T-helper 22 cell (primary cell): ENCODE results near the gene SUPT16H.
"Not testable (repeated sequence)": the region's sequence is repeated elsewhere in the genome, so short reads cannot be mapped to it uniquely, and the experiment has no call there.

ENCODE experiments used
- DNase-seq: peaks from one replicate; pipeline ENCODE4 v3.0.0-alpha.2; 2020; ENCODE audit warnings: low read depth

The SUPT16H gene

DNA sequence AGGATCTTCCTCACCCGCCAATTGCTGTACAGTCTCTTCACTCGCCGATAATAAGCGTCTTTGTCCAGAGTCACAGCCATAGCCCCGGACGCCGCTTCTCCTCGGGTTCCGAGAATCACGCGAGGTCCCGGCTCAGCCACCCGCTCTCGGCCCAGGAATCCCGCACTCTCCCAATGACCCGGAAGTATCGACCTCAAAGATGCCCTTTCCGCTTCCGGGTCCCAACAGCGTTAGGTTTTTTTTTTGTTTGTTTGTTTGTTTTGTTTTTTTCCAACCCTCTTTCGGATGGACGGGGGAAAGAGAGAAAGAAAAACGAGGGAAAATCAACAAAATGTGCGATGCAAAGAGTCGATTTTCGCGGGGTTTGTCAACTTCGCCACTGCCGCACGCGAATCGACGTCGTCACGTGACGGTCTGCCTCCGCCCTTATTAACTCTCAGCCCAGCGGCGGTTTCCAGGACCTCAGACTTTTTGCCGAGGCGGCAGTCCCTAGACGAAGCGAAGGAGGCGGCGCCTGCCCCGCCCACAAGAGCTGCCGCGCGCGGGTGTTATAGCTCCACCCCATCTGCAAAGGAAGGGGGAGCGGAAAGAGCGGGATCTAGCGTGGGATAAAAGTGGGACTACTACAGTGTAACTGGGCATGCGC, at the start of gene SUPT16H:
SUPT16H (minus strand) TSS at position 172 of the 646 bp plus-strand sequence; CDS start at position 80, 92 bp downstream.
- peak; percentile 91 for DNase-seq

DNA sequence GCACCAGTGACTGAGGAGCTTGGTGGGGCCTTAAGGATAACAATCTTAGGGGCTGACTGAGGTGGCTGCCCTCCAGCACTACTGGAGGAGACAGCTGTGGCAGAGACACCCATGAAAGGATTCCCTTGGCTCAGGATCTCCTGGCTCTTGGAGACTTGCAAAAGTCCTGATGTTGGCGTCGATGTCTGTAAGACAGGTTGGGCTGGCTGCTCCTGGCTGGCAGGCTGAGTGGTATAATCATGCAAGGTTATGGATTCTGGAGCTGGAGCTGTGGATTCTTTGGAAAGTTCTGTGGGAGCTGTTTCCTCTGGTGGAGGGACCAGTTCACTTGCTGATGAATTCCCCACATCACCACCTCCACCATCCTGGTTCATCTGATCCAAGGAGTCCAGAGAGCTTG, 47.3 kb upstream of the SUPT16H start:
- no peak for DNase-seq

GRCh38 chr14:21428930-21429329, 45.1 kb upstream of the SUPT16H start:
- no peak for DNase-seq

DNA sequence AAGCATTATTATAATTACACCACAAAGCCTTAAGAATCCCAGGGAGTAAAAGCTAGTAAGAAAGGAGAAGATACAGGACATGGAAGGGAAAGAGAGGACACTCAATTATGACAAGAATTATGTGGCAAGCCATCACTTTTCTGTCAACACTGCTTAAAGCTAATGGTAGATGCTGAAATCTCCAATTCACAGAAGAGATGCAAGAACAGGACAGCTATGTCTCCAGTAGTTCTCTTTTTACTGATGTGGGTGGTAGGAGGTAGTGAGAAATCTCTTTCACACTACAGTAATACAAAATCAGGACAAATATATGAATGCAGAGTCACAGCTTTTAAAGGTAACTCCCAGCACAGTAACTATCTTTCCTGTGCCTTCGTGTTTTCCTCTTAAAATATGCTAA, 42.9 kb upstream of the SUPT16H start:
- DNase-seq, result no peak

- DNase-seq, result no peak
Measured at GRCh38 chr14:21419528-21419927, 35.7 kb upstream of the SUPT16H start.

DNA sequence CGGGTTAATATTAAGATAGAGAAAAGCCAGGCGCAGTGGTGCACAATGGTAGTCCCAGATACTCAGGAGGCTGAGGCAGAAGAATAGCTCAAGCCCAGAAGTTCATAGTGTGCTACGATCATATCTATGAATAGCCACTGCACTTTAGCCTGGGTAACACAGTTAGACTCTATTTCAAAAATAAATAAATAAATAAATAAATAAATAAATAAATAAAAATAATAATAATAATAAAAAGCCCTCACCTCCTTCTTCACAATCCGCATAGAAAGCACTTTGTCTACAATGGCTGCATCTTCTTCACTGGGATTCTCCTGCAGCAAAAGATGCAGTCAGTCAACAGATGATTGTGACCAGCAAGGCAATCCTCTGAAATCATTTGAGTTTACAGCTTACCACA, 31.5 kb upstream of the SUPT16H start:
- no peak for DNase-seq

DNA sequence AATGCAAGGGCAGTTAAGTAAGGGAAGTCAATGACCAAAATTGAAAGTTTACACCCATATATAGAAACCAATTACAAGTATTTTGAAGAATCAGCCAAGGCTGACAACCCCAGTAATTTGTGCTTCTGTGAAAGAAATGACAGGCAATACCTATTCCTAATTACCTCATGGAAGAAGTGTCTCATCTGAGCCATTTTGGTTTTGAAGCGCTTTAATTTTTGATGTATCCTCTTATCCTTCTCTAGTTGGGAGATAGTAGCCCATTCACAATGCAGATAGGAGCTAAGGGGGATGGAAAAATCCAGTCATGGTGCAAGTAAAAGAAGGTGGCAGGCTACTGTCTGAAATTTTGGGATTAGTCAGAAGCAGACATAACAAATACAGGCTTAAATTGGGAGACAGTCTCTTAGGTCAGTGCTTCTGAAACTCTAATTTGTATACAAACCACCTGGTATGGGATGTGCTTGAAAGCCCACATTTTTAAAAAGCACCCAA, 30.4 kb upstream of the SUPT16H start:
- DNase-seq, result no peak

- DNase-seq, result no peak
Measured at GRCh38 chr14:21408147-21408546, 24.3 kb upstream of the SUPT16H start.

DNA sequence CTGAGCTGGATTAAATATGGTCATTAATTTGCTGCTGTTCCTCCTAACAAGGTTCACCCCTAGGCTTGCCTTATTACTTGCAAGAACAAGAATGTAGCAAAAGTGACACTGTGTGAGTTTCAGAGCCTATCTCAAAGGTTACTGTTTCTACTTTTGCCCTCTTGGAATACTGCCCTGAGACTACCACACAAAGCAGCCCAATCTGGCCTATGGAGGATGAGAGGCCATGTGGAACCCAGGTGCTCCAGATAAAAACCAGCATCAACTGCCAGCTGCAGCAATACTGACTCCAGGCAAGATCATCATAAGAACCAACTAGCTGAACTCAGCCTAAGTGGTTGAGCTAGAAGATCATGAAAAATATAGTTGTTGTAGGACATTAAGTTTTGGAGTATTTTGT, 22.4 kb upstream of the SUPT16H start:
- DNase-seq, result no peak

- no peak for DNase-seq
Measured at GRCh38 chr14:21405097-21405496, 21.3 kb upstream of the SUPT16H start.

- DNase-seq, result no peak
Measured at GRCh38 chr14:21399311-21399870, 15.6 kb upstream of the SUPT16H start.

- DNase-seq, result no peak
Measured at GRCh38 chr14:21398901-21399300, 15.1 kb upstream of the SUPT16H start.

- no peak for DNase-seq
Measured at GRCh38 chr14:21395450-21395849, 11.6 kb upstream of the SUPT16H start.

DNA sequence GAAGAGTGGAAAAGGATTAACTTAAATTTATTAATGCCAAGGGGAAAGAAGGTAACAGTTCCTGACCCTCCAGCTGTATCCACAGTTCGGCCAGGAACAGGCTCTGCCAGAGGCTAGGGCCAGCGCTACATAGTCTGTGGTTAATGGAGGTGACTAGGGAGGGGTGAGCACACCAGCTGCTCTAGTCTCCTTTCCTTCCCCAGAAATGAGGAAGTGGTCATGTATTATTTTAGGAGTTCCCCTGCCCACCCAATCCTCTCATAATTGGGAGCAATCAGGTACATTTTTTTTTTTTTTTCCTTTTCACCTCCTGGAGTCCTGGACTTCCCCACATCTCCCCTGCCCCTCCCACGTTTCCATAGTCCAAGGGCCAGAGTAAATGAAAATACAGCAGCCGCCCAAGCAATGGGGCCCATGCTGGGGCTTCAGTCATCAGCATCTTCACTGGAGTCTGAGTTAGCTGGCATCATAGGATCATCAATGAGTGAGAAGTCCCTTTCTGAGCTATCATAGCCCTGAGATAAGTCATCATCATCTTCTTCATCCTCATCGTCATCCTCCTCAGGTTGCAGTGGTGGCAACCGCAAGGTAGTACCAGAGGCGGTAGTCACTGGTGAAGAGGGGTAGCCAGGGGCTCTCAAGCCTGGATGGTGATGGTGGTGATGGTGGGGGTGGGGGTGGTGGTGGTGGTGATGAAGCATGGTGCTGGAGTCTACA, 1.5 kb upstream of the SUPT16H start:
- no peak for DNase-seq

DNA sequence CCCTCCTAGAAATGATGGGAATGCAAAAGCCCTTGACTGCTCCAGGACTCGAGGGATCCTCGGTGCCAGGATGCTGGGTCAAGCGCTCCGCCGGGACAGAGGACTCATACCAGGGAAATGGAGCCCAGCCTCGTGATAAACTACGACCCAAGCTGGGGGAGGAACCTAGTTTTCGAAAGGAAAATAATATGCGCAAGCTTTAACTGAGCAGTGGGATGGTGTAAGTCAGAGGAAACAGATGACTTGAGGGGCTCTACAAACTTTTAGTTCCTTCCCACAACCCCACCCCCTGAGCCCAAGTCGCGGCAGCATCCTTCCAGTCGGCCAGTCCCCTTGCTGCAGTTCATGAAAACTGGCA, 654 bp upstream of the SUPT16H start:
- DNase-seq, result no peak

DNA sequence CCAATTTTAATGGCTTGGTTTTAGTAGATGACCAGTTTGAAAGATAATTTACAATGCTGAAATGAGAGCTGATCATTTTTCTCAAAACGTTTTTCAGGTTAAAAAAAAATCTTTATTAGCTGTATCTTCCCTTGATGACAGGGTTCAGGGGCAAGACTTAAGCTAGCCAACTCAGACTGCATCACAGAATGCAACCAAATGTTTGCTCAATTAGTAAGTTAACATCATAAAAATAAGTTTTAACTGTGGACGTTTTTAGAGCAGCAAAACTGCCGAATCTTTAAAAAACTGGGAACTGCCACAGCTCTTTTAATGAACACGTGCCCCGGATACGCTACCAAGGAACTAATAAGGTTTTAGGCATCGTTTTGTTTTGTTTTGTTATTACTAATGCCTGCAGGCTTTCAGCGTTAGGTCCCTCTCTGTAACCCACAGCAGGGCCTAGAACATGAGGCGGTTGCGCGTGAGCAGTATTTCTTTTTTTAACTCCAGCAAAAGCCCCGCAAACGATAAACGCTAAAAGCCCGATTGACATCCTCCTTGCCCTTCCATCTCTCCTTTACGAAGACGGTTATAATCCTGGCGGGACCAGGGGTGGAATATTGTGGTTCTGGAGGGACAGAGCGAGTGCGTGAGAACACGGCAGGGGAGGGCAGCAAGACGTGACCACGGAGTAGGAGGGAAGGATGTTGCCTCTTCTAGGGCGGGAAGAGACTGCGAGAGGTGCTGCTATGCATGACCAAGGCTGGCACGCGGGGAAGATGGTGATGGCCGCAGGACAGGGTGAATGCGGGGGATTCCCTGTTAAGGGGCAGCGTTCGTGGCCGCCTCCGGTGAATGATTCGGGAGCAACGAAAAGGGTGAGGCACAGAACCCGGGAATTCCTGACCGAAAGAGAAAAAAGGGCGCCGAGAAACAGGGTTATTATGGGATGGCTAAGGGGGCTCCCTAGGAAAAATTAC, 652 bp downstream of the SUPT16H start:
- DNase-seq, result peak; percentile 12

- DNase-seq, result no peak
Measured at GRCh38 chr14:21382095-21382494, 1.7 kb downstream of the SUPT16H start.

DNA sequence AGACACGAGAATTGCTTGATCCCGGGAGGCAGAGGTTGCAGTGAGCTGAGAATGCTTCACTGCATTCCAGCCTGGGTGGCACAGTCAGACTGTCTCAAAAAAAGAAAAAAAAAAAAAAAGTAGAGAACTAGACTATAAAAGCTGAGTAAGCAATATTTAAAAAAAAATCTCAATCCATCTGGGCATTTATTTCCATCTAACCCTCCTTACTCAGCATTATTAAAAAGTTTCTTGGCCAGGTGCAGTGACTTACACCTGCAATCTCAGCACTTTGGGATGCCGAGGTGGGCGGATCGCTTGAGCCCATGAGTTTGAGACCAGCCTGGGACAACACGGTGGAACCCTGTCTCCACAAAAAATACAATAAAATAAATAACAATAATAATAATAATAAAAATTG, 4.5 kb downstream of the SUPT16H start:
- no peak for DNase-seq

- no peak for DNase-seq
Measured at GRCh38 chr14:21373980-21374379, 9.8 kb downstream of the SUPT16H start.

GRCh38 chr14:21372814-21373213, 11.0 kb downstream of the SUPT16H start:
- not testable (repeated sequence) for DNase-seq

DNA sequence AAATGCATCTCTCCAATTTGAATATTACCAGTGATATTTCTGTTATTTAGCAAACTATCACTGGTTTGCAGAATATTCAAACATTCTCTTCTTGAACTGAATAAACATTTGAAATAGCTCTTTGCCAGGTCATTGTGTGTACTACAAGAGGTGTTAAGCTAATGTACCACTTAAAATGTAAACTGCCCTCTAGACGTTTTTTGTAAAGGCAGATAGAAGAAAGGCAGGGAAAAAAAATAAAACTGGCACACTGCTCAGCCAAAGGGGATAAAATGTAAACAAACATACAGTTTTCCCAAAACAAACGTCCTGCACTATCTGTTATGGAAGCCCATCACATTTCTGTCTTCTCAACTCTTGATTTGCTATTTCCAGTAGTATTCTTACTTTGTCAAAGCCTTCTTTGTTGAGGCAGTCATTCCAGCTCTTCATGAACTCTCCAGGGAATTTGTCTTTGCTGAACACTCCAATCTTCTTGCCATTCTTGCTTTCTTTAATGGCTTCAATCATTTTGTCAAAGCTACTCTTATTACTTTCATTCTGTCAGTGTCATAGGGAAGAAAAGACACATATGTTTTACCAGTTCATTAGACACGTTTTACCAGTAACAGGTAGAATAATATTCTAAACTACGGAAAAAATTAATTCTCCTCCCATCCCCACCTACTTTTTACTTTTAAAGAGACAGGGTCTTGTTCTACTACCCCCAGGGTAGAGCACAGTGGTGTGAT, 13.7 kb downstream of the SUPT16H start:
- DNase-seq, result no peak
